ENCODE measurements around the gene NFKBIE. TPM values are rescaled to one million over a fixed set of nuclear protein-coding genes. Genes with fewer than 3 reads are reported as not detected.

The NFKBIE gene
- 27.0 and 29.8 TPM in 2 replicates for total RNA-seq

DNA sequence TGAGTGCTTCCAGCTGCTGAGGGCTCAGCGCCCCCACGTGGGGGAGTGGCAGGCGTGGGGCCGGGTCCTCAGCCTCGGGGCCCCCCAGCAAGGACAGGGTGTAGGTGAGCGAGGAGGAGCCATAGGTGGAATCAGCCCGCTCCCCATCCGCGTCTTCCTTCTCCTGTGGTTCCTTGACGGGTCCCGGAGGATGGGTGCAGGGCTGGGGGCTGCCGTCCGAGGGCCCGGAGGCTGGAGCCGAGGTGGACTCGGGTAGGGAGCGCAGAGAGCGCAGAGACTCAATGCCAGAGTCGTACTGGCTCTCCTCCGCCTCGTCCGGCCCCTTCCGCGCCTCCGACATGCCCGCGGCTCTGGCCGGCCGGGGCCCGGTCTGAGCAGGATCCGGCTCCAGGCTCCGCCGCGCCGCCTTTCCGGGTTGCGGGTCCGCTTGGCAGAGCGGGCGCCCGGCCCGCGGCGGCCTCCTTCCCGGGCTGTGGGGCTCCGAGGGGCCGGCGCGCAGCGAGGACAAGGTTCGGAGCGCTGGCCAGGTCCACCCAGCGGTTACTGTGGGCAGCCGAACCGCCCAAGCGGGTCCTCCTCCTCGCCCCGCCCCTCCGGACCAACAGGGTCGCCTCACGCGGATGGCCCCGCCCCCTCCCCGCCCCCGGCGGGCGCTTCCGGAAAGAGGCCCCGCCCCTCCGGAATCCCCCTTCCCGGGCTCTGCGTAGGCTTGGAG is at the start of gene NFKBIE:
TSS of gene NFKBIE (minus strand) at position 545 of the 715 bp plus-strand sequence. CDS start at position 340, 205 bp downstream.

DNA sequence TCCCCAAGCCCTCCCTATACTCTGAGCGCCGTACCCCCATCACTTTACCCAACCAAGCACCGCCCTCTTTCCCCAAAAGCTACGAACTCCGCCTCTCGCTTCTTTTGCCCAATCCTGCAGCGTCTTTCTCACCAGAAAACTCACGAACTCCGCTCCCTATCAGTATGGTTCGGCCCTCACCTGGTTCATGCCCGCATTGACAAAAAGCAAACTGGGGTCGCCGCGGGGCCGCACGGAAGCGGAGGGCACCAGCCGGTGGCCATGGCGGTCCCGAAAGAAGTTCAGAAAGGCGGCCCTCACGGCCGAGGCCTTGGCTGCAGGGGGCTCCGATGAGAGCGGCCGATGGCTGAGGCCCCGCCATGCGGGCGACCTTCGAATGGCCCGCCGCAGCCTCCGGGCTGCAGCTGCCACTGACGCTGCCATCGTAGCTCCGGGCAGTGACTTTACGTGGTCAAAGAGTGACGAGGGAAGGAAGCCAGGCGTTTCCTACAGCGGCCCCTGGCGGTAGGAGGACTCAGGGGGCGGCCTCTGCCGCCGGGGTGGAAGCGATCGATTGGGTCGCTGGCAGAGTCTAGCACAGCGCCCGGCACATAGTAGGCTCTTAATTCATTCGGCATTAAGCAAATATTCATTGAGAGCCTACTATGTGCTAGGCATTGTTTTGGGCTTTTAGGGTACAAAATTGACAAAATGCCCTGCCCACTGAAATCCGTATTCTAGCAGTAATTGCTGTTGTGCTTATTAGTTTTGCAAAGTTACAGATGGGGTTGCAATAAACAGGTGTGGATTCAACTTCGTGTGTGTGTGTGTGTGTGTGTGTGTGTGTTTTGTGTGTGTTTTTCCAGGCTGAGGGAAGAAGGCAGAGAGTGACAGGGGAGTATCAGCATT is 47.8 kb upstream of the NFKBIE start, which contains the start of gene AARS2:
TSS of gene AARS2 (minus strand) at position 447 of the 888 bp plus-strand sequence. CDS start at position 423, 24 bp downstream.

DNA sequence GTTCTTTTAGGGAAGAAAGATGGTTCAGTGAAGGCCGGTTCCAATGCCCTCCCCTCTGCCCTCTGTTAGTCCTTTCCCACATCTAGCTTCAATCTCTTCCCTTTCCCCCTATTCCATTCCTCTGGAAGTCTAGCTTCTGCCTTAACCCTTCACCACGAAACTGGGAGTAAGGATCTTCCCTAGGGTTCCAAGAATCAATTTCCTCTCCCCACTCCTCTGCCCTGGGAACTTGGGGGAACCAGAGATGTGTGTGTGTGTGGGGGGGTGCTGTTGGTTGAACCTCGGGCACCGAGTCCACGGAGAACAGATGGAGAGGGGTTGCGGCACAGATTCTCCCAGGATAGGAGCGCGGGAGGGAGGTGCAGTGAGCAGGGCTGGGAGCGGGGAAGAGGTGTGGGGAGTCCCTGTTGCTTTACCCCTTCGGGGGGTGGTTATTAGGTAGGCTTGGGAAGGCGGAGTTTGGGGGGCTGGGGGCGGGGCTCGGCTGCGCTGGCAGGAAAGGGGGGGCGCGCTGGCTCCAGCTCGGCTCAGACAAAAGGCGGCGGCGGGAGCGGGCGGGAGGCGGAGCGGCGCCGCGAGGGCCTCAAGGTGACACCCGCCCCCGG is 4.7 kb upstream of the NFKBIE start, which contains the start of gene TMEM151B:
TSS of gene TMEM151B (plus strand) at position 530 of the 605 bp plus-strand sequence. CDS start 293 bp downstream, outside the sequence.

DNA sequence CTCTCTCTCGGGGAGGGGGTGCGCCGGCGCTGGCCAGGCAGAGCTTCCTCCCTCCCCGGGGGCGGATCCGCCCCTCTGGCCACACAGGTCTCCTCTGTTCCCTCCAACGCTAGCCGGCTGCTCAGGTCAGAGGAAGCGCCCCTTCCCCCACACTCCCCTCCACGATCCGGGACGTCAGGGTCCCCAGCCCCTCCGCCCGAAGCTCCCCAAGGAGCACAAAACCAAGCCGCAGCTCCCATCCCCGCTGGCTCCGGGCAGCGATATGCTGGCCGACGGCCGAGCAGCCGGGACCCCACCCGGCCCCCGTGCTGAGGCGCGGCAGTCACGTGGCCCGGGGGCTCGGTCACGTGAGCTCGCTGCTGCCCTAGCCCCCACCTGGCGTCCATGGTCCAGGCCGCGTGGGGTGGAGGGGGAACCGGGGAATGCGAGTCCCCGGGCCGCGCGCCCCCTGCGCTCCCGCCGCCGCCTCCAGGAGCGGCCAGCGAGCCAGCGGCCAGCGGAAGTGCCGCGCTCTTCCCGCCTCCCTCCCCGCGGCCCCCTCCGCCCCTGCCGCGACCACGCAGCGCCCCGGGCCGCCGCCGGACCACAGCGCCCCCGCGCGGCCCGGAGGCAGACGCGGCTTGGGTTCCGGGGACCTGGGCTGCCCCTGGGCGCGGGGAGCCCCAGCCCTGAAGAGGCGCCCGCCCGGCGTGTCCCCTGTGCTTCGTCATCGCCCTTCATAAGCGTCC is 8.2 kb downstream of the NFKBIE start, which contains the start of gene SLC35B2:
TSS of gene SLC35B2 (minus strand) at position 504 of the 728 bp plus-strand sequence. CDS start at position 386, 118 bp downstream.

DNA sequence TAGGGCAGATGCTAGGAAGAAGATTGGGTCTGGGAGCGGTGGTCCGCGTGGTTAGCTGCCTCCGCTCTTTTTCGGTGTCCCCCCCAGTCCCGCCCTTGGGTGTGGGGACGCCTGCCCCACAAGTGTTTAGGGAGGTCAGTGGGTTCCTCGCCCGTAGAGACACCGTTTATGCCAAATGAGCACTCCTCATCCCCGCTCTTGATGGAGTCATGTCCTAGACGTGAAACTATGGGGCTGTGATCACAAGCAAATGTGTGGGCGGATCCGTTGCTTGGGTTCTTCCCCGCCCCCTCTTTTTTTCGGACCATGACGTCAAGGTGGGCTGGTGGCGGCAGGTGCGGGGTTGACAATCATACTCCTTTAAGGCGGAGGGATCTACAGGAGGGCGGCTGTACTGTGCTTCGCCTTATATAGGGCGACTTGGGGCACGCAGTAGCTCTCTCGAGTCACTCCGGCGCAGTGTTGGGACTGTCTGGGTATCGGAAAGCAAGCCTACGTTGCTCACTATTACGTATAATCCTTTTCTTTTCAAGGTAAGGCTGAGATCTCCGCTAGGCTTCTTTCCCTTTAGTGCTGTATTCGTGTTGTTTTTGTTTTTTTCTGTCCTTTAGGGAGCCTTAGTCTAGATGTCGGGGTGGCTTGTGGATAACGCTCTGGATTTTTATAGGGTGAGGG is 18.6 kb downstream of the NFKBIE start, which contains the start of gene HSP90AB1:
TSS of gene HSP90AB1 (plus strand) at position 439 of the 675 bp plus-strand sequence. CDS start 1,529 bp downstream, outside the sequence.

DNA sequence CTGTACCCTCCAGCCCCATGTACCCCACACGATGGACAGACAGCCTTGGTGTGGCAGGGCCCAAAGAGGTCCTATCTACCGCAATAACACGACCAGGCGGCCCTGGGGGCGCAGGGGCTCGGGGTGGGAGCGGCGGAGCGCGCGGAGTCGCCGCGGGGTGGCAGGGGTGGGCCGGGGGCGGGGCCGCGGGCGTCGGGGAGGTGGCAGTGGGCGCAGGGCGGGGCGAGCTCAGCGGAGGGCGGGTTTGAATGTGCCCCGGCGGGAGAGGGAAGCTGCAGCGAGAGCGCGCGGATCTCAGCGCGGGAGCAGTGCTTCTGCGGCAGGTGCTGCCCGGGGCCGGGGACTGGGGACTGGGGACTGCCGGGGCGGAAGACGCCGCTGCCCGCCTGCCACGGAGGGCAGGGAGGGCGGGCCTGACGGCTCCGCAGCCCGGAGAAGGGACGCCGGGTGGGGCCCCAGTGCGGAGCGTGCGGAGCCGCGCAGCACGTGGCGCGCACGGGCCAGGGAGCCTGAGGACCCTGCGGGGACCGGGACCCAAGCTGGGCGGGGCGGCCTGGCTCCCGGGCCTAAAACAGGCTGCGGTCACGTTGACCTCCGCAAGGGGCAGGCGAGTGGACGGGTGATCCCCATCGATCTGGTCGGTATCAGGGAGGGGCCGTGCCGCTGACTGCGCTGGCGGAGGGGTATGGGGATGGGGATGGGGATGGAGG is 41.9 kb downstream of the NFKBIE start, which contains the start of gene SLC29A1:
TSS of gene SLC29A1 (plus strand) at position 277 of the 710 bp plus-strand sequence. CDS start 3,719 bp downstream, outside the sequence.

DNA sequence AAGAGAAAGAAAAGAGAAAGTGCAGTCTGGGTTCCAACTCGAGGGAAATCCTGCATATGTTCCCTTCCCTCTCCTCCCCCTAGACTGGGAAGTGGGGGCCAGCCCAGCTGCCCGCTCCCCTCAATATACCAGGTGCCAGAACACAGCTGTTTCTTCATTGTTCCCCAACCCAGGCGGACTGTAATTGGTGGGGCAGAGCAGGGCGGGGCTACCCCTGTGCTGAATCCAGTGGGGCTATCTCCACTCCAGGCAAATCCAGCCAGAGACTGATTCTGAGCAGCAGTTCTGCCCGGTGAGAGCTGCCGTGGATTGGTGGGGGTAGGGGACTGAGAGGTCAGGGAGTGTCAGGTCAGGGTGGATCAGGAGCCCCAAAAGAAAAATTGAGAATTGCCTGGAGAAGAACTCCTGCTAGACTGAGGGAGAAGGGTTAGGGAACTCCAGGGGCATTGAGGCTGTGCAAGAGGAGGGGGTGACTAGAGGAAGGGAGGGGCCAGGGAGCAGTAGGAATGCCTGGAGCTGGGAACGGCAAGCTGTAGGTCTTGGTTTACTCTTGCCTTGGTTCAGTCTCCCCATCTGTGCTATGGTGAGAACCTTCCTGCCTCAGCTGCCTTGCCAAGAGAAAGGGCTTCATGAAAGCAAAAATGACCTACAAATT is 48.5 kb downstream of the NFKBIE start, which contains the start of gene MYMX:
TSS of gene MYMX (plus strand) at position 250 of the 655 bp plus-strand sequence. CDS start 546 bp downstream, outside the sequence.

Small RNA genes within 50 kb of the gene (small RNA-seq; reads per million reads assigned to genes)
- not detected for gene RN7SL811P

Other genes with a start within 250 kb of the NFKBIE start
- gene MRPL14, start 138.1 kb downstream of the NFKBIE start, total RNA-seq: 32.7 and 45.2 TPM in 2 replicates
- 19.9 and 23.5 TPM in 2 replicates for gene TMEM63B, start 138.0 kb downstream of the NFKBIE start, total RNA-seq
- 1.6 and 3.5 TPM in 2 replicates for gene CAPN11, start 106.7 kb downstream of the NFKBIE start, total RNA-seq
- gene MYMX, start 48.6 kb downstream of the NFKBIE start, total RNA-seq: 1.1 TPM in 1 of 2 replicates, not detected in the other
- 119 and 132 TPM in 2 replicates for gene SLC29A1, start 42.0 kb downstream of the NFKBIE start, total RNA-seq
- 1,800 and 1,992 TPM in 2 replicates for gene HSP90AB1, start 18.4 kb downstream of the NFKBIE start, total RNA-seq
- 39.6 and 44.9 TPM in 2 replicates for gene SLC35B2, start 8.0 kb downstream of the NFKBIE start, total RNA-seq
- 0.13 and 0.14 TPM in 2 replicates for gene TMEM151B, start 4.9 kb upstream of the NFKBIE start, total RNA-seq
- 15.0 and 19.0 TPM in 2 replicates for gene AARS2, start 47.8 kb upstream of the NFKBIE start, total RNA-seq
- not detected in 2 replicates for gene SPATS1, start 77.1 kb upstream of the NFKBIE start, total RNA-seq
- 34.7 and 35.6 TPM in 2 replicates for gene CDC5L, start 122.2 kb upstream of the NFKBIE start, total RNA-seq